HG03442 (cell line): ENCODE measurements around the gene TIGD1.
"Not testable (repeated sequence)": the region's sequence is repeated elsewhere in the genome, so short reads cannot be mapped to it uniquely, and the experiment has no call there.

Source experiments
- ATAC-seq: cut with Tn5 transposase; IDR thresholded peaks from one replicate; pipeline ENCODE4 v1.9.1; 2021; ENCODE audit warnings: mild to moderate bottlenecking, moderate library complexity; ENCODE audit not compliant: unreplicated experiment

Gene TIGD1

GRCh38 chr2:232540441-232541041 lies 9.8 kb downstream of the TIGD1 start:
- no peak for ATAC-seq

GRCh38 chr2:232539298-232540231 lies 10.8 kb downstream of the TIGD1 start, which contains the start of gene CHRNG:
CHRNG (plus strand) TSS chr2:232539692; CDS start chr2:232539748, 56 bp downstream.
- ATAC-seq = no peak

- ATAC-seq = no peak
Measured at GRCh38 chr2:232538671-232539070, 11.7 kb downstream of the TIGD1 start.

GRCh38 chr2:232537499-232537898 lies 12.9 kb downstream of the TIGD1 start:
- no peak for ATAC-seq

- no peak for ATAC-seq
Measured at GRCh38 chr2:232537079-232537478, 13.3 kb downstream of the TIGD1 start.

GRCh38 chr2:232535761-232536530 lies 14.4 kb downstream of the TIGD1 start:
- no peak for ATAC-seq

- ATAC-seq = no peak
Measured at GRCh38 chr2:232534940-232535651, 15.3 kb downstream of the TIGD1 start.

- no peak for ATAC-seq
Measured at GRCh38 chr2:232533944-232534710, 16.2 kb downstream of the TIGD1 start.

- not testable (repeated sequence) for ATAC-seq
Measured at GRCh38 chr2:232532821-232533220, 17.5 kb downstream of the TIGD1 start.

- no peak for ATAC-seq
Measured at GRCh38 chr2:232532419-232532818, 17.9 kb downstream of the TIGD1 start.

- no peak for ATAC-seq
Measured at GRCh38 chr2:232530626-232531260, 19.6 kb downstream of the TIGD1 start.

- no peak for ATAC-seq
Measured at GRCh38 chr2:232529806-232530547, 20.4 kb downstream of the TIGD1 start.

GRCh38 chr2:232528746-232529460 lies 21.5 kb downstream of the TIGD1 start:
- ATAC-seq = no peak

- no peak for ATAC-seq
Measured at GRCh38 chr2:232527905-232528470, 22.4 kb downstream of the TIGD1 start.

- no peak for ATAC-seq
Measured at GRCh38 chr2:232526372-232526941, 23.9 kb downstream of the TIGD1 start.

GRCh38 chr2:232525791-232526371 lies 24.5 kb downstream of the TIGD1 start, which contains the start of gene CHRND:
CHRND (plus strand) TSS chr2:232526160; CDS start chr2:232526216, 56 bp downstream.
- no peak for ATAC-seq

GRCh38 chr2:232525199-232525598 lies 25.2 kb downstream of the TIGD1 start:
- no peak for ATAC-seq
